ENCODE data around the gene CRABP2.

Gene CRABP2

DNA sequence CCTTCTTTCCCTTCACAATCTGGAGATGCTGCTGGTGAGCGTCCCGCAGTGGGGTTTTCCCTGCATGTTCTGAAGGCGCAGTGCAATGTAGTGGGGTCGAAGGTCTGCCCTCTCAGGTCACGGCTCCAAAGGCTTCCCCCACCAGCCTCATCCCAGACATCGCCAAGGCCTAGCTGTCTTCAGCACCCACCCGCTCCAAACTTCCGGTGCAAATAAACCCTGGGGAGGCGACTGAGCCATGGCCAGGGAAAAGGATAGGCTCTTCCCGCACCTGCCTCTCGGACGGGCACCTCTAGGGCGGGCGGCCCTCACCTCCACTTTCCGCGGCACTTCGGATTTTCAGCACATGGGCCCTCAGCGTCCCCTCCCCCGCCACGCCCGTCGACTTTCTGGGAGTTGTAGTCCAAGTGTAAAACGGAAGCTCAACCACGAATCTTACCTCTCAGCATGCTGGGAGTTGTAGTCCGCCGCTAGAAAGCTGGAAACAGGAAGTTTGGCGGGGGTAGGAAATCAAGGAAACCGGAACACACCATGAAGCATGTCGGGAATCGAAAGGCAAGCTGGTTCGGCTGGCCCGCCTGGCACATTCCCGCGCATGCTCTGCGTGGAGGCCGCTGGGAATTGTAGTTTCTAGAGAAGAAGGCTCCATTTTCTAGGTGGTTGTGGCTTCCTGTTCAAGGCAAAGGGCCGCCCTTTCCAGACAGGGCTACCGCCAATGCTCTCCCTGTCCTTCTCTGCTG, 35.5 kb upstream of the CRABP2 start, which contains the start of gene MRPL24:
Gene MRPL24, minus strand, starts transcription at position 348 of the 740 bp plus-strand sequence. CDS start 2,384 bp downstream, outside the sequence.
- peak; percentile 89 for DNase-seq (ENCODE audit: insufficient read length)

DNA sequence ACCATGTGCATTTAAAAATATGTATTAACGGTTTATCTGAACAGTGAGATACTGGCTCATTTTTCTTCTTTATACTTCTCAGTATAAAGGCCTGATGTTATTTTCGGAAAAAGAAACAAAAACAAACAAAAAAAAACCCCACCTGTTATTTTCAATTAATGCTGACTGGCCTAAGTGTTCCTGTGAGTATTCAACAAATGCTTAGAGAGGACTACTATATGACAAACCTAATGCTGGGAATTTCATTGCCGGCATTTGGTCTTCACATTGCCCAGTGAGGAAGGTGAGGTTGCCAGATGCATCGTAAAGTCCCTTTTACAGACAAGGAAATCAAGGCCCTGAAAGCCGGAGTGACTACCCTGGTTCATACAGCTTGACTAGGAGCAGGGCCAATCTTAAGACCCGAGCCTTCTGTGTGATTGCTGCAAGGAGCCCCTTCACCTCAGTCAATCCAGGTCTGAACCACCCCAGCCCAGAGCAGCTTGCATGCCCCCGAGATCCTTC, 34.9 kb upstream of the CRABP2 start:
- no peak for FAIRE-seq
- TF ChIP-seq POLR2AphosphoS5 (IDR thresholded peaks at IDR 0.05; ENCODE audit: low read depth, low read length): no peak
- no peak for TF ChIP-seq TAF1 (IDR thresholded peaks at IDR 0.05; ENCODE audit: borderline replicate concordance, low read depth, low read length)
- TF ChIP-seq POLR2A (IDR thresholded peaks at IDR 0.05; ENCODE audit: low read depth, low read length): no peak
- DNase-seq (ENCODE audit: insufficient read length): no peak

More for the DNA sequence above, 35.5 kb upstream of the CRABP2 start, which contains the start of gene MRPL24:
- peak; percentile 99 for FAIRE-seq
- TF ChIP-seq POLR2A (IDR thresholded peaks at IDR 0.05; ENCODE audit: low read depth, low read length) (peak; percentile 78), TAF1 (IDR thresholded peaks at IDR 0.05; ENCODE audit: borderline replicate concordance, low read depth, low read length) (0 out of 2 replicates have a peak, but pooled peaks have one; percentile 31), POLR2AphosphoS5 (IDR thresholded peaks at IDR 0.05; ENCODE audit: low read depth, low read length) (peak; percentile 65; the same call in 1 of the 2 replicates)

GRCh38 chr1:156738916-156739315, 33.5 kb upstream of the CRABP2 start:
- DNase-seq (ENCODE audit: insufficient read length): no peak
- no peak for TF ChIP-seq TAF1 (IDR thresholded peaks at IDR 0.05; ENCODE audit: borderline replicate concordance, low read depth, low read length)
- no peak for TF ChIP-seq POLR2AphosphoS5 (IDR thresholded peaks at IDR 0.05; ENCODE audit: low read depth, low read length)
- no peak for TF ChIP-seq POLR2A (IDR thresholded peaks at IDR 0.05; ENCODE audit: low read depth, low read length)
- FAIRE-seq: no peak

- TF ChIP-seq TAF1 (IDR thresholded peaks at IDR 0.05; ENCODE audit: borderline replicate concordance, low read depth, low read length) (no peak), POLR2A (IDR thresholded peaks at IDR 0.05; ENCODE audit: low read depth, low read length) (no peak)
- DNase-seq (ENCODE audit: insufficient read length) (no peak), FAIRE-seq (no peak)
Observed at GRCh38 chr1:156738407-156738806, 33.0 kb upstream of the CRABP2 start.

DNA sequence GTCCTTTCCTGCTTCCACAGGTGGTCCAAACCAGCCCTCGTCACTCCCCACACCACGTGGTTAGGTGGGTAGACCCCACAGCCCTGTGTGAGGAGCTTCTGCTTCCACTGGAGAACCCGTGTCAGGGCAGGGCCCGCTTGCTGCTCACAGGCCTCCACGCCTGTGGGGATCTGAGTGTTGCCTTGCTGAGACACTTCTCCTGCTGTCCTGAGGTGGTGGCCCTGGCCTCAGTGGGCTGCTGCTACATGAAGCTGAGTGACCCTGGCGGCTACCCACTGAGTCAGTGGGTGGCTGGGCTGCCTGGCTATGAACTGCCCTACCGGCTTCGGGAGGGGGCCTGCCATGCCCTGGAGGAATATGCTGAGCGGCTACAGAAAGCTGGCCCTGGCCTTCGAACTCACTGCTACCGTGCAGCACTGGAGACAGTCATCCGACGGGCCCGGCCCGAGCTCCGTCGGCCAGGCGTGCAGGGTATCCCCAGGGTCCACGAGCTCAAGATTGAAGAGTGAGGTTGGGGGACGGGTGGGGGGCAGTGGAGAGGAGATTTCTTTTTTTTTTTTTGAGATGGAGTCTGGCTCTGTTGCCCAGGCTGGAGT, 28.7 kb upstream of the CRABP2 start:
- FAIRE-seq (no peak), DNase-seq (ENCODE audit: insufficient read length) (no peak)
- TF ChIP-seq POLR2A (IDR thresholded peaks at IDR 0.05; ENCODE audit: low read depth, low read length): no peak
- no peak for TF ChIP-seq POLR2AphosphoS5 (IDR thresholded peaks at IDR 0.05; ENCODE audit: low read depth, low read length)
- TF ChIP-seq TAF1 (IDR thresholded peaks at IDR 0.05; ENCODE audit: borderline replicate concordance, low read depth, low read length): no peak

GRCh38 chr1:156728599-156729462, 23.4 kb upstream of the CRABP2 start, which contains the start of gene ISG20L2:
TSS of gene ISG20L2 (minus strand) at chr1:156728766. CDS start at chr1:156727652, 1,114 bp downstream.
- DNase-seq (ENCODE audit: insufficient read length): peak; percentile 86
- no peak for TF ChIP-seq TAF1 (IDR thresholded peaks at IDR 0.05; ENCODE audit: borderline replicate concordance, low read depth, low read length)
- peak; percentile 93 for TF ChIP-seq POLR2A (IDR thresholded peaks at IDR 0.05; ENCODE audit: low read depth, low read length)
- peak; percentile 88 for TF ChIP-seq POLR2AphosphoS5 (IDR thresholded peaks at IDR 0.05; ENCODE audit: low read depth, low read length)
- peak; percentile 94 for FAIRE-seq

GRCh38 chr1:156727926-156728598, 22.7 kb upstream of the CRABP2 start, which contains the start of gene METTL25B:
TSS of gene METTL25B (plus strand) at chr1:156728469. CDS start at chr1:156729105, 636 bp downstream.
- no peak for FAIRE-seq
- peak; percentile 73 for DNase-seq (ENCODE audit: insufficient read length)

GRCh38 chr1:156727492-156727891, 22.1 kb upstream of the CRABP2 start:
- TF ChIP-seq POLR2A (IDR thresholded peaks at IDR 0.05; ENCODE audit: low read depth, low read length): no peak
- no peak for TF ChIP-seq POLR2AphosphoS5 (IDR thresholded peaks at IDR 0.05; ENCODE audit: low read depth, low read length)
- no peak for TF ChIP-seq TAF1 (IDR thresholded peaks at IDR 0.05; ENCODE audit: borderline replicate concordance, low read depth, low read length)
- FAIRE-seq (no peak), DNase-seq (ENCODE audit: insufficient read length) (no peak)

More at GRCh38 chr1:156727926-156728598, 22.7 kb upstream of the CRABP2 start, which contains the start of gene METTL25B:
- TF ChIP-seq TAF1 (IDR thresholded peaks at IDR 0.05; ENCODE audit: borderline replicate concordance, low read depth, low read length): peak; percentile 67
- TF ChIP-seq POLR2A (IDR thresholded peaks at IDR 0.05; ENCODE audit: low read depth, low read length): peak; percentile 92
- TF ChIP-seq POLR2AphosphoS5 (IDR thresholded peaks at IDR 0.05; ENCODE audit: low read depth, low read length): peak; percentile 79

DNA sequence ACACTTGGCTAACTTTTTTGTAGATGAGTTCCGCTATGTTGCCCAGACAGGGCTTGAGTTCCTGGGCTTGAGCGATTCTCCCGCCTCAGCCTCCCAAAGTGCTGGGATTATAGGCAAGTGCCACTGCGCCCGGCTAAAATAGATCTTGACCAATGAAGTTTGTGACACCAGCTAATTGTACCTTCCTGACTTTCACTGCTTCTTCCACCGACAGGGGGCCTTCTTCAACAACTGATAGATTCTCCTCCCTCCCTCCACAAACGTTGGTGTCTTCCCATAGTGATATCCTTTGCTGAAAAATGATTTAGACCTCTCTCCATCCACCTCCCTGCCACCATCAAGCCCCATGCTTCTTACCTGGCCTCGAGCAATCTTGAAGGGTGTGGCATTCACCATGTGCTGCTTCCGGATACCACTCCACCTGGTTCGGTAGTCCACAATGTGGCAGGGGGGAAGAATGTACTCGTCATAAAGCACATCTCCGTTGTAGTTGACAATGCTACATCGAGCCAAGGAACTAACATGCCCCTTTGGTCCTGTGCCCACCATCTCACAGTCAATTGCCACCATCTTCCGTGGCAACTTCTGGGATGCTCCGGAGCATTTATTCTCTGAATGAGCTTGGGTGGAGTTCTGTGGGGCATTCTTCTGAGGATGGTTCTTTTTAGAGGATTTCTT, 21.3 kb upstream of the CRABP2 start:
- TF ChIP-seq POLR2A (IDR thresholded peaks at IDR 0.05; ENCODE audit: low read depth, low read length) (no peak), TAF1 (IDR thresholded peaks at IDR 0.05; ENCODE audit: borderline replicate concordance, low read depth, low read length) (no peak), POLR2AphosphoS5 (IDR thresholded peaks at IDR 0.05; ENCODE audit: low read depth, low read length) (no peak)
- DNase-seq (ENCODE audit: insufficient read length) (no peak), FAIRE-seq (peak; percentile 57)

Data from GM12892 (cell line).